K562 (cell line): ENCODE measurements around the gene C7orf25. TPM values are rescaled to one million over a fixed set of nuclear protein-coding genes. Genes with fewer than 3 reads are reported as not detected.

Experiments
- ATAC-seq: fragments of 200-7000 bp; cut with Tn5 transposase; 3 replicates; pipeline ENCODE4 v1.9.1; 2020; ENCODE audit warnings: moderate library complexity
- BruUV-seq: library from RNA; stranded (reverse); fragments of 400-500 nt; replicated peaks from 2 replicates; lab custom pipeline; 2021; lab: Mats Ljungman, UMichigan
- CTCF ChIA-PET: fragments of 300-600 bp; formaldehyde crosslinking; extraction: SDS; loops from one replicate; lab custom pipeline; 2021; ENCODE audit warnings: low intra/inter-chr PET ratio; lab: Yijun Ruan, JAX
- POLR2A ChIA-PET: fragments of 300-600, 350-650 bp; sonication (Branson Sonifier 250); formaldehyde crosslinking; extraction: SDS; loops from one replicate; lab custom pipeline; 2021; ENCODE audit warnings: antibody characterized with exemption, inconsistent platforms; lab: Yijun Ruan, JAX
- DNase-seq, 4 experiments: peaks; one replicate each; pipeline versions ENCODE4 v3.0.0 to v3.0.0-alpha.2; 2011 to 2018; ENCODE audit warnings: low spot score in 3 of 4, mixed read lengths in 3 of 4; ENCODE audit errors: extremely low read depth in 1 of 4
- FAIRE-seq: peaks from 2 replicates; lab custom pipeline; 2011; peaks lifted over from hg19 to GRCh38; lab: Jason Lieb, UNC
- H2AFZ ChIP-seq: 2 replicates; pipeline ENCODE4 v1.6.0; 2011; ENCODE audit warnings: low read depth, low read length, control low read depth, inconsistent platforms
- H3K27ac ChIP-seq: fragments of 200-600 bp; 3 replicates; pipeline ENCODE4 v1.8.0; 2011; ENCODE audit warnings: low read depth, mild to moderate bottlenecking, control low read depth, inconsistent platforms, low read length, moderate library complexity, mixed read lengths; ENCODE audit errors: extremely low read depth
- H3K27me3 ChIP-seq, 2 experiments: fragments of 300-600 bp in 1 of 2; 2 replicates in 1 of 2; 3 replicates in 1 of 2; pipeline versions ENCODE4 v1.6.0 to v1.8.0; 2011; ENCODE audit warnings: inconsistent platforms in 2 of 2, low read length in 2 of 2, mild to moderate bottlenecking in 1 of 2, mixed read lengths in 1 of 2, moderate library complexity in 1 of 2; ENCODE audit not compliant: control insufficient read depth in 2 of 2, insufficient read depth in 2 of 2
- H3K36me3 ChIP-seq: fragments of 300-600 bp; 3 replicates; pipeline ENCODE4 v1.8.0; 2011; ENCODE audit warnings: mild to moderate bottlenecking, low read length, inconsistent platforms; ENCODE audit not compliant: control insufficient read depth, insufficient read depth
- H3K4me1 ChIP-seq, 2 experiments: fragments of 200-600 bp in 1 of 2; replicated peaks in 1 of 2; 2 replicates in 1 of 2; 3 replicates in 1 of 2; pipeline versions ENCODE4 v1.5.1 to v1.8.0; 2011; ENCODE audit warnings: inconsistent platforms in 2 of 2, low read length in 2 of 2, mild to moderate bottlenecking in 1 of 2, mixed read lengths in 1 of 2, moderate library complexity in 1 of 2; ENCODE audit not compliant: control insufficient read depth in 2 of 2, insufficient read depth in 2 of 2
- H3K4me2 ChIP-seq: 2 replicates; pipeline ENCODE4 v1.6.1; 2011; ENCODE audit warnings: low read length, control low read depth, inconsistent platforms, mixed read lengths; ENCODE audit not compliant: insufficient read depth
- H3K4me3 ChIP-seq: fragments of 200-600 bp; sonication (generic), shearing (Covaris generic); 2 replicates; pipeline ENCODE4 v1.5.1; 2016; ENCODE audit warnings: control low read depth, inconsistent platforms
- H3K79me2 ChIP-seq: fragments of 200-600 bp; 3 replicates; pipeline ENCODE4 v1.8.0; 2011; ENCODE audit warnings: low read length, inconsistent platforms; ENCODE audit not compliant: control insufficient read depth, insufficient read depth
- H3K9ac ChIP-seq, 2 experiments: 2 replicates each; pipeline versions ENCODE4 v1.6.0 to v1.6.1; 2011; ENCODE audit warnings: low read depth in 2 of 2, low read length in 2 of 2, control low read depth in 1 of 2, inconsistent platforms in 1 of 2, mild to moderate bottlenecking in 1 of 2, mixed read lengths in 1 of 2; ENCODE audit not compliant: insufficient read depth in 1 of 2
- H3K9me1 ChIP-seq: one replicate; pipeline ENCODE4 v1.6.0; 2011; ENCODE audit warnings: inconsistent platforms, mild to moderate bottlenecking, low read length, moderate library complexity; ENCODE audit not compliant: control insufficient read depth, insufficient read depth
- H3K9me3 ChIP-seq: replicated peaks from 2 replicates; pipeline ENCODE4 v1.5.1; 2011; ENCODE audit warnings: low read depth, low read length, inconsistent platforms; ENCODE audit not compliant: control insufficient read depth, insufficient read depth
- H4K20me1 ChIP-seq: replicated peaks from 2 replicates; pipeline ENCODE4 v1.6.1; 2011; ENCODE audit warnings: low read length, inconsistent platforms, mixed read lengths; ENCODE audit not compliant: control insufficient read depth, insufficient read depth
- ARHGAP35 ChIP-seq: fragments of 450-650 bp; IDR thresholded peaks from 2 replicates; pipeline ENCODE4 v1.6.1; 2018; ENCODE audit not compliant: partially characterized antibody
- BCL6 ChIP-seq: fragments of 250-450 bp; sonication (Bioruptor Pico); IDR thresholded peaks from 2 replicates; pipeline ENCODE4 v1.4.0; 2020
- ELK3 ChIP-seq: fragments of 450-650 bp; formaldehyde crosslinking; IDR thresholded peaks from 2 replicates; pipeline ENCODE4 v1.4.0; 2020; ENCODE audit warnings: mild to moderate bottlenecking
- HEY1 ChIP-seq: fragments of 250-450 bp; sonication (Bioruptor Pico); IDR thresholded peaks from 2 replicates; pipeline ENCODE4 v1.5.0; 2020; ENCODE audit warnings: mild to moderate bottlenecking, moderate library complexity, borderline replicate concordance
- ID3 ChIP-seq, 2 experiments: fragments of 250-450 bp in 1 of 2; fragments of 450-650 bp in 1 of 2; sonication (Bioruptor Pico) in 1 of 2; IDR thresholded peaks; 2 replicates each; pipeline versions ENCODE4 v1.6.1 to v1.8.0; 2016 to 2021; ENCODE audit warnings: mild to moderate bottlenecking in 2 of 2, moderate library complexity in 2 of 2, missing compliant biosample characterization in 1 of 2, missing genetic modification characterization in 1 of 2
- KAT8 ChIP-seq: fragments of 450-650 bp; IDR thresholded peaks from 2 replicates; pipeline ENCODE4 v1.6.1; 2016; ENCODE audit warnings: low read depth, mild to moderate bottlenecking
- MCM2 ChIP-seq: fragments of 450-650 bp; IDR thresholded peaks from 2 replicates; pipeline ENCODE4 v1.6.1; 2017; ENCODE audit warnings: low read depth, mild to moderate bottlenecking
- NR2C1 ChIP-seq, 2 experiments: fragments of 450-650 bp; IDR thresholded peaks; 2 replicates each; pipeline ENCODE4 v1.6.1; 2017; ENCODE audit warnings: mild to moderate bottlenecking in 2 of 2, antibody characterized with exemption in 1 of 2, inconsistent platforms in 1 of 2, missing compliant biosample characterization in 1 of 2, missing genetic modification characterization in 1 of 2
- PHB2 ChIP-seq: fragments of 450-650 bp; IDR thresholded peaks from 2 replicates; pipeline ENCODE4 v1.6.1; 2017; ENCODE audit warnings: low read depth
- PHF21A ChIP-seq: fragments of 450-650 bp; IDR thresholded peaks from 2 replicates; pipeline ENCODE4 v1.6.1; 2017; ENCODE audit warnings: low read depth, borderline replicate concordance
- RFX7 ChIP-seq: fragments of 250-450 bp; sonication (Bioruptor Pico); IDR thresholded peaks from 2 replicates; pipeline ENCODE4 v1.5.1; 2021; ENCODE audit warnings: mild to moderate bottlenecking
- SMARCA5 ChIP-seq: fragments of 450-650 bp; IDR thresholded peaks from 2 replicates; pipeline ENCODE4 v1.6.1; 2016
- ZBTB1 ChIP-seq: sonication (generic); formaldehyde crosslinking; IDR thresholded peaks from 2 replicates; pipeline ENCODE4 v1.8.1; 2023; ENCODE audit warnings: missing genetic modification reagents, low read depth, mild to moderate bottlenecking, borderline replicate concordance
- WGBS: fragments of 100-300 bp; shearing (Covaris generic); methylation state at CpG from one replicate; pipeline ENCODE4 v1.1.6; 2016; ENCODE audit warnings: low coverage, mixed read lengths; ENCODE audit not compliant: insufficient coverage; ENCODE audit errors: missing lambda C conversion rate; 5-methylcytosine and 5-hydroxymethylcytosine counted together
- in situ Hi-C: fragments of 300-500 bp; cut with MboI; formaldehyde crosslinking; loops from 4 replicates; pipeline ENCODE4 v1.15.0; 2018; ENCODE audit warnings: inconsistent platforms, mixed read lengths
- intact Hi-C: fragments of 100-400 bp; cut with micrococcal nuclease; formaldehyde crosslinking; loops from 2 replicates; pipeline ENCODE4 v1.14.2; 2022
- polyA plus RNA-seq, 8 experiments: library from polyadenylated mRNA; depleted of rRNA in 4 of 8; stranded (reverse) in 5 of 8; unstranded in 3 of 8; fragments of >200 nt; fragmentation: Nextera tagmentation in 2 of 8; fragmentation: Illumina TruSeq in 1 of 8; extraction: Ambion mirVana in 2 of 8; extraction: Trizol in 1 of 8; gene quantifications; 2 replicates each; pipeline versions ENCODE4 v1.2.1 to v1.2.3, GENCODE V29; 2011 to 2014; ENCODE audit warnings: inconsistent platforms in 1 of 8, missing spikeins in 1 of 8
- total RNA-seq, 7 experiments: library from RNA; depleted of rRNA in 6 of 7; stranded (reverse); fragments of >200 nt in 6 of 7; fragmentation: Illumina TruSeq in 2 of 7; extraction: Trizol in 2 of 7; gene quantifications; 2 replicates each; pipeline versions ENCODE4 v1.2.1 to v1.2.3, GENCODE V29; 2011 to 2021; ENCODE audit warnings: low replicate concordance in 1 of 7

C7orf25 gene
- total and polyA plus RNA-seq, 9 of the 15 experiments (the other 6 are each of a cell fraction or from before 2014, with no cell fraction given), result 1.2 to 4.7 (median 1.9) TPM

GRCh38 chr7:42902331-42902730 is 9.5 kb downstream of the C7orf25 start:
- no peaks in the 10 kb centered on the region for H3K9me1 ChIP-seq
- TF ChIP-seq ZBTB1 (CRISPR knock-in tag) (no peak), MCM2 (no peak), ID3 (CRISPR knock-in tag; IDR thresholded peaks at IDR 0.05) (no peak), ID3 (tag; IDR thresholded peaks at IDR 0.05) (no peak), ELK3 (CRISPR knock-in tag) (no peak), PHF21A (no peak), HEY1 (CRISPR knock-in tag) (no peak), SMARCA5 (no peak), BCL6 (CRISPR knock-in tag) (no peak), PHB2 (no peak), NR2C1 (IDR thresholded peaks at IDR 0.05) (no peak), NR2C1 (tag; IDR thresholded peaks at IDR 0.05) (no peak), KAT8 (no peak), ARHGAP35 (no peak), RFX7 (CRISPR knock-in tag) (no peak)
- H3K4me3 ChIP-seq, result no peak overlapping the region
- no peak overlapping the region for H3K4me2 ChIP-seq
- H3K36me3 ChIP-seq, result no peaks in the 10 kb centered on the region
- WGBS, result 11% methylated on average over 3 of the region's 3 CpGs
- no peaks in the 10 kb centered on the region for H3K4me1 ChIP-seq
- H3K27me3 ChIP-seq, result peaks cover 0 to 16% of the 10 kb centered on the region in 2 experiments; a peak in 3 of 5 replicates
- no peak overlapping the region for H3K9ac ChIP-seq
- FAIRE-seq (no peak), ATAC-seq (no peak), DNase-seq (no peak)
- in situ Hi-C loops (no loop called here), intact Hi-C loops (no loop called here)
- no TSS peak for BruUV-seq
- no peak overlapping the region for H3K27ac ChIP-seq
- H3K79me2 ChIP-seq, result no peaks in the 10 kb centered on the region
- no peak overlapping the region for H2AFZ ChIP-seq
- ChIA-PET CTCF (no interaction called here), POLR2A (no interaction called here)
- no peaks in the 10 kb centered on the region for H4K20me1 ChIP-seq
- H3K9me3 ChIP-seq, result no peaks in the 10 kb centered on the region
